Psoas muscle (tissue), 8 donors: ENCODE measurements around the gene FOXP1. TPM values are rescaled to one million over a fixed set of nuclear protein-coding genes. Genes with fewer than 3 reads are reported as not detected.

Experiments
- ATAC-seq, 4 donors: fragments of 200-7000 bp; cut with Tn5 transposase; one replicate each; pipeline ENCODE4 v1.9.1; 2020; ENCODE audit warnings: moderate library complexity in 3 of 4, mild to moderate bottlenecking in 2 of 4
- DNase-seq, 2 donors: peaks; one replicate each; pipeline ENCODE4 v3.0.0-alpha.2; 2020
- H3K27ac ChIP-seq: fragments of 200-600 bp; one replicate; pipeline ENCODE4 v1.8.0; 2022
- H3K27me3 ChIP-seq, 3 donors: fragments of 200-600 bp in 1 of 3; one replicate each; pipeline versions ENCODE4 v1.6.1 to v1.8.0; 2013 to 2022; ENCODE audit warnings: low read length in 2 of 3, mild to moderate bottlenecking in 2 of 3, moderate library complexity in 1 of 3; ENCODE audit not compliant: insufficient read depth in 3 of 3
- H3K36me3 ChIP-seq, 2 donors: fragments of 200-600 bp in 1 of 2; one replicate each; pipeline versions ENCODE4 v1.6.1 to v1.8.0; 2013 to 2022; ENCODE audit warnings: low read depth in 1 of 2, mild to moderate bottlenecking in 1 of 2, moderate library complexity in 1 of 2; ENCODE audit not compliant: insufficient read depth in 1 of 2
- H3K4me1 ChIP-seq: fragments of 200-600 bp; one replicate; pipeline ENCODE4 v1.8.0; 2022
- H3K4me3 ChIP-seq: fragments of 200-600 bp; one replicate; pipeline ENCODE4 v1.8.0; 2022; ENCODE audit warnings: mild to moderate bottlenecking
- H3K9me3 ChIP-seq: fragments of 200-600 bp; one replicate; pipeline ENCODE4 v1.8.0; 2022
- CTCF ChIP-seq: fragments of 200-600 bp; IDR thresholded peaks from one replicate; pipeline ENCODE4 v1.8.0; 2022; ENCODE audit warnings: antibody characterized with exemption
- WGBS, 3 donors: extraction: QIAGEN DNeasy Blood & Tissue Kit; methylation state at CpG; one replicate each; pipeline versions ENCODE4 v1.1.6 to v1.1.7; 2013; 5-methylcytosine and 5-hydroxymethylcytosine counted together
- intact Hi-C, 2 donors: fragments of 100-400 bp; cut with DNase I; formaldehyde crosslinking; loops; one replicate each; pipeline versions ENCODE4 v1.11.0 to v1.14.2; 2022
- polyA plus RNA-seq, 3 donors: library from polyadenylated mRNA; stranded (reverse); fragments of 200-250 nt; gene quantifications; one replicate each; pipeline ENCODE4 v1.2.3, GENCODE V29; 2013
- total RNA-seq, 4 donors: library from RNA; stranded (reverse); fragmentation: NEBNext Ultra II Directional in 2 of 4; extraction: Animal tissue kit (Norgen Biotek cat#: 25700) in 2 of 4; gene quantifications; one replicate each; pipeline versions ENCODE4 v1.2.1 to v1.2.4, GENCODE V29; 2021 to 2023
- donor health status: healthy with polysubstance abuse.
- donor health status: DM: no; HTN: no; CAD: no; lungs with moderate emphysema.
- donor health status: Bipolar disorder and iron deficiency.
- donor health status: healthy.
- donor health status: DM: yes; HTN: yes; CAD: no.
- donor health status: DM: no; HTN: no; CAD: no.
- donor health status: DM: no; HTN: no; CAD: no.
- donor health status: DM: yes; HTN: yes; CAD: no.

FOXP1 gene
- total and polyA plus RNA-seq, 7 donors = 2.6 to 26.4 (median 15.4) TPM

- Histone ChIP-seq H3K27ac (no peak overlapping the region), H3K9me3 (no peaks in the 10 kb centered on the region), H3K36me3 (no peaks in the 10 kb centered on the region), H3K4me1 (peaks cover 17% of the 10 kb centered on the region), H3K27me3 (no peaks in the 10 kb centered on the region), H3K4me3 (no peak overlapping the region)
- intact Hi-C loops = loop anchor here in 1 of 2 donors (10.0 kb wide), 2 partner anchors 331 to 391 kb away; no protein-coding TSS in a partner anchor
- 90 to 97% (median 90%) methylated on average over 3 of the region's 3 CpGs for WGBS, 3 donors
- no peak for ATAC-seq
- DNase-seq = no peak
- no peak for TF ChIP-seq CTCF
Measured at GRCh38 chr3:71395470-71395869, 188.1 kb downstream of the FOXP1 start.

GRCh38 chr3:71393745-71394144 lies 189.8 kb downstream of the FOXP1 start:
- H3K9me3 ChIP-seq = no peaks in the 10 kb centered on the region
- H3K36me3 ChIP-seq = no peaks in the 10 kb centered on the region
- no peak for ATAC-seq
- H3K27me3 ChIP-seq = no peaks in the 10 kb centered on the region
- H3K27ac ChIP-seq = no peak overlapping the region
- peaks cover 27% of the 10 kb centered on the region for H3K4me1 ChIP-seq
- WGBS, 3 donors = 96 to 98% (median 98%) methylated on average over 2 of the region's 2 CpGs
- no peak for DNase-seq
- H3K4me3 ChIP-seq = no peak overlapping the region
- TF ChIP-seq CTCF = no peak
- intact Hi-C loops = loop anchor here in 1 of 2 donors (5.0 to 10.0 kb wide), 3 partner anchors 189 to 389 kb away; partner anchors contain the start of gene FOXP1

- 99 to 100% (median 100%) methylated on average over 1 of the region's 1 CpG for WGBS, 3 donors
- ATAC-seq (no peak), DNase-seq (no peak)
- Histone ChIP-seq H3K27ac (no peak overlapping the region), H3K4me3 (no peak overlapping the region), H3K9me3 (no peaks in the 10 kb centered on the region), H3K4me1 (peaks cover 24% of the 10 kb centered on the region), H3K36me3 (no peaks in the 10 kb centered on the region), H3K27me3 (no peaks in the 10 kb centered on the region)
- no peak for TF ChIP-seq CTCF
- intact Hi-C loops = loop anchor here in 1 of 2 donors (5.0 to 10.0 kb wide), 3 partner anchors 189 to 388 kb away; partner anchors contain the start of gene FOXP1
Measured at GRCh38 chr3:71393093-71393492, 190.4 kb downstream of the FOXP1 start.

- WGBS, 3 donors = 73 to 91% (median 81%) methylated on average over 2 of the region's 2 CpGs
Measured at GRCh38 chr3:71392251-71392650, 191.3 kb downstream of the FOXP1 start.

More at GRCh38 chr3:71392251-71392650, 191.3 kb downstream of the FOXP1 start:
- Histone ChIP-seq H3K27me3 (no peaks in the 10 kb centered on the region), H3K4me3 (no peak overlapping the region), H3K36me3 (no peaks in the 10 kb centered on the region), H3K4me1 (peaks cover 24% of the 10 kb centered on the region), H3K27ac (no peak overlapping the region), H3K9me3 (no peaks in the 10 kb centered on the region)
- no peak for TF ChIP-seq CTCF
- ATAC-seq (no peak), DNase-seq (no peak)
- intact Hi-C loops = loop anchor here in 1 of 2 donors (5.0 to 10.0 kb wide), 3 partner anchors 190 to 387 kb away; partner anchors contain the start of gene FOXP1
